DND-41 (cell line): ENCODE results near the gene RNGTT.

Source experiments
- ATAC-seq: fragments of 200-7000 bp; cut with Tn5 transposase; 3 replicates; pipeline ENCODE4 v1.9.1; 2021; ENCODE audit warnings: low read depth; ENCODE audit not compliant: insufficient read depth
- DNase-seq: peaks from one replicate; pipeline ENCODE4 v3.0.0-alpha.2; 2020
- H2AFZ ChIP-seq: 2 replicates; pipeline ENCODE4 v1.6.0; 2012; ENCODE audit warnings: low read depth, low read length
- H3K27ac ChIP-seq: 2 replicates; pipeline ENCODE4 v1.5.1; 2012; ENCODE audit warnings: low read length, inconsistent platforms
- H3K27me3 ChIP-seq: fragments of 200-600 bp; sonication (generic); 2 replicates; pipeline ENCODE4 v1.6.0; 2012; ENCODE audit warnings: low read length, mild to moderate bottlenecking, inconsistent platforms; ENCODE audit not compliant: insufficient read depth, poor library complexity
- H3K36me3 ChIP-seq: 2 replicates; pipeline ENCODE4 v1.5.1; 2012; ENCODE audit warnings: low read length, inconsistent platforms; ENCODE audit not compliant: insufficient read depth
- H3K4me1 ChIP-seq: 2 replicates; pipeline ENCODE4 v1.5.1; 2012; ENCODE audit warnings: mild to moderate bottlenecking, low read length; ENCODE audit not compliant: insufficient read depth
- H3K4me2 ChIP-seq: 2 replicates; pipeline ENCODE4 v1.6.0; 2012; ENCODE audit warnings: mild to moderate bottlenecking, moderate library complexity, low read length, inconsistent platforms; ENCODE audit not compliant: insufficient read depth
- H3K4me3 ChIP-seq, 2 experiments: fragments of 200-600 bp in 1 of 2; shearing (Covaris generic) in 1 of 2; 2 replicates each; pipeline ENCODE4 v1.5.1; 2012 to 2016; ENCODE audit warnings: inconsistent platforms in 2 of 2, low read length in 2 of 2, mild to moderate bottlenecking in 2 of 2, low read depth in 1 of 2, moderate library complexity in 1 of 2
- H3K79me2 ChIP-seq: 2 replicates; pipeline ENCODE4 v1.6.0; 2012; ENCODE audit warnings: low read length, inconsistent platforms; ENCODE audit not compliant: insufficient read depth
- H3K9ac ChIP-seq: 2 replicates; pipeline ENCODE4 v1.6.0; 2012; ENCODE audit warnings: low read depth, mild to moderate bottlenecking, inconsistent platforms, low read length, moderate library complexity
- H3K9me3 ChIP-seq: 2 replicates; pipeline ENCODE4 v1.5.1; 2012; ENCODE audit warnings: low read length, moderate library complexity, mild to moderate bottlenecking, inconsistent platforms; ENCODE audit not compliant: insufficient read depth, severe bottlenecking
- H4K20me1 ChIP-seq: 2 replicates; pipeline ENCODE4 v1.6.0; 2012; ENCODE audit warnings: low read length; ENCODE audit not compliant: insufficient read depth
- EZH2 ChIP-seq: IDR thresholded peaks from 3 replicates; pipeline ENCODE4 v1.6.1; 2012; ENCODE audit warnings: borderline replicate concordance, low read depth, mild to moderate bottlenecking, moderate library complexity, low read length, inconsistent platforms; ENCODE audit not compliant: severe bottlenecking
- TF ChIP-seq, protein P1 (sequence below): IDR thresholded peaks from 2 replicates; pipeline ENCODE4 v1.5.1; 2012; ENCODE audit warnings: borderline replicate concordance, low read length, moderate library complexity, mild to moderate bottlenecking; ENCODE audit not compliant: poor library complexity, severe bottlenecking; ENCODE audit errors: extremely low read depth

Gene RNGTT

DNA sequence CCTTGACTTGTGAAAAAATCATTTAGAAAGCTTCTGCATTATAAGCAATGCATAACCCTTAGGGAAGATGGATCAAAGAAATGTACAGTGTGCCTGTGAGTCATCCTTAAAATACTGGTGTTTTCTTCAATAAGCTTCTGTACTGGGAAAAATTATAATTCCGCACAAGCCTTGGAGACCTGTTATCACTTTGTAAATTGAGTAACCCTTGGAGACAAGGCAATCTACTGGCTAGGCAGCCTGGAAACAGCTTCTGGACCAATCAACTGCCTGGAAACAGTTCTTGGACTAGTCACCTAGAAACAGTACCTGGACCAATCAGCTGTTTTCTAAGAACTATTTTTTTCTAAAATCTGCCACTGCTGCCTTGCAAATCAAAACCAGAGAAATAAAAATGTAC, 25.8 kb upstream of the RNGTT start:
- H3K79me2 ChIP-seq = no peaks in the 10 kb centered on the region
- no peak for TF ChIP-seq EZH2
- TF ChIP-seq, protein P1, sequence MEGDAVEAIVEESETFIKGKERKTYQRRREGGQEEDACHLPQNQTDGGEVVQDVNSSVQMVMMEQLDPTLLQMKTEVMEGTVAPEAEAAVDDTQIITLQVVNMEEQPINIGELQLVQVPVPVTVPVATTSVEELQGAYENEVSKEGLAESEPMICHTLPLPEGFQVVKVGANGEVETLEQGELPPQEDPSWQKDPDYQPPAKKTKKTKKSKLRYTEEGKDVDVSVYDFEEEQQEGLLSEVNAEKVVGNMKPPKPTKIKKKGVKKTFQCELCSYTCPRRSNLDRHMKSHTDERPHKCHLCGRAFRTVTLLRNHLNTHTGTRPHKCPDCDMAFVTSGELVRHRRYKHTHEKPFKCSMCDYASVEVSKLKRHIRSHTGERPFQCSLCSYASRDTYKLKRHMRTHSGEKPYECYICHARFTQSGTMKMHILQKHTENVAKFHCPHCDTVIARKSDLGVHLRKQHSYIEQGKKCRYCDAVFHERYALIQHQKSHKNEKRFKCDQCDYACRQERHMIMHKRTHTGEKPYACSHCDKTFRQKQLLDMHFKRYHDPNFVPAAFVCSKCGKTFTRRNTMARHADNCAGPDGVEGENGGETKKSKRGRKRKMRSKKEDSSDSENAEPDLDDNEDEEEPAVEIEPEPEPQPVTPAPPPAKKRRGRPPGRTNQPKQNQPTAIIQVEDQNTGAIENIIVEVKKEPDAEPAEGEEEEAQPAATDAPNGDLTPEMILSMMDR = no peak
- DNase-seq = no peak
- ATAC-seq = no peak
- H3K27ac ChIP-seq = no peak overlapping the region
- no peak overlapping the region for H3K4me3 ChIP-seq
- no peak overlapping the region for H2AFZ ChIP-seq
- no peak overlapping the region for H3K9ac ChIP-seq
- H4K20me1 ChIP-seq = no peaks in the 10 kb centered on the region
- H3K27me3 ChIP-seq = no peaks in the 10 kb centered on the region
- H3K4me2 ChIP-seq = no peak overlapping the region
- H3K4me1 ChIP-seq = no peaks in the 10 kb centered on the region
- no peaks in the 10 kb centered on the region for H3K9me3 ChIP-seq
- H3K36me3 ChIP-seq = no peaks in the 10 kb centered on the region

DNA sequence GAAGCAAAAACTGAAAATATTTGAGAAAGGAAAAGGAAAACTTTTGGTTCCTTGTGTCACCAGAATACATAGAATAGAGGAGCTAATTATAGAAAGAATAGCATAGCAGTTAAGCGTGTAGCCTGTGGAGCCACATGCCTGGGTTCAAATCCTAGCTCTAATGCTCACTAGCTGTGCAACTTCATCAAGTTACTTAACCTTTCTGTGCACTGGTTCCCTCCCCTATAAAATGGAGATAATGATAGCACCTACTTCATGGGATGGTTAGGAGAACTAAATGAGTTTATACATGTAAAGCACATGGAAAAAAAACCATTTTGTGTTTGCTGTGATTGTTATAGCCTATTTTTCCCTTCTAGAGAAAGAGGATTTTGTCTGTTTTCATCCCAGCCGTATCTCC, 24.5 kb upstream of the RNGTT start:
- no peak overlapping the region for H3K9ac ChIP-seq
- H3K9me3 ChIP-seq = no peaks in the 10 kb centered on the region
- H3K27ac ChIP-seq = no peak overlapping the region
- no peaks in the 10 kb centered on the region for H3K79me2 ChIP-seq
- no peak overlapping the region for H3K4me2 ChIP-seq
- no peak for TF ChIP-seq EZH2
- TF ChIP-seq, protein P1 = no peak
- H2AFZ ChIP-seq = no peak overlapping the region
- H3K27me3 ChIP-seq = no peaks in the 10 kb centered on the region
- no peaks in the 10 kb centered on the region for H4K20me1 ChIP-seq
- no peak overlapping the region for H3K4me3 ChIP-seq
- no peak for DNase-seq
- ATAC-seq = no peak
- H3K36me3 ChIP-seq = no peaks in the 10 kb centered on the region
- H3K4me1 ChIP-seq = no peaks in the 10 kb centered on the region

DNA sequence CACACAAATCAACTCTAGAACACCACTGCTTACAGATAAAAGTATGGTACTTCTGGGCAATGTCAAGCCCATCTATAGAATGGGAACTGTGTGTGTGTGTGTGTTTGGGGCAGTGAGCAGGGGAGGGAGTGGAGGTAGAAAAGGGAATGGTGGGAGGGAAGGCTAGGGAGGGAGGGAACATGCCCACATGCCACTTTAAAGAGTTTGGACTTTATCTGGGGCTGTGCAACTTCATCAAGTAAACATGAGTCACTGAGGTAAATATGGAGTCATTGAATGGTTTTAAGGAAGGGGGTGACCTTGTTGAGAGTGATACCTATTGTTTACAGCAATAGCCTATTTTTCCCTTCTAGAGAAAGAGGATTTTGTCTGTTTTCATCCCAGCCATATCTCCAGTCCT, 22.5 kb upstream of the RNGTT start:
- ATAC-seq = no peak
- Histone ChIP-seq H3K79me2 (no peaks in the 10 kb centered on the region), H4K20me1 (no peaks in the 10 kb centered on the region), H3K27ac (no peak overlapping the region), H3K9me3 (no peaks in the 10 kb centered on the region), H3K27me3 (no peaks in the 10 kb centered on the region), H2AFZ (no peak overlapping the region), H3K9ac (no peak overlapping the region), H3K36me3 (no peaks in the 10 kb centered on the region), H3K4me1 (no peaks in the 10 kb centered on the region), H3K4me3 (no peak overlapping the region), H3K4me2 (no peak overlapping the region)
- no peak for DNase-seq
- TF ChIP-seq EZH2 = no peak
- TF ChIP-seq, protein P1 = no peak

GRCh38 chr6:88984606-88985005, 21.2 kb upstream of the RNGTT start:
- no peaks in the 10 kb centered on the region for H4K20me1 ChIP-seq
- no peak overlapping the region for H2AFZ ChIP-seq
- no peaks in the 10 kb centered on the region for H3K4me1 ChIP-seq
- no peak overlapping the region for H3K4me3 ChIP-seq
- no peaks in the 10 kb centered on the region for H3K9me3 ChIP-seq
- H3K27ac ChIP-seq = no peak overlapping the region
- no peak for TF ChIP-seq EZH2
- TF ChIP-seq, protein P1 = no peak
- DNase-seq = no peak
- no peaks in the 10 kb centered on the region for H3K79me2 ChIP-seq
- H3K4me2 ChIP-seq = no peak overlapping the region
- no peak overlapping the region for H3K9ac ChIP-seq
- H3K27me3 ChIP-seq = no peaks in the 10 kb centered on the region
- H3K36me3 ChIP-seq = no peaks in the 10 kb centered on the region
- no peak for ATAC-seq
